ENCODE measurements around the gene CXCL9.

Gene CXCL9

DNA sequence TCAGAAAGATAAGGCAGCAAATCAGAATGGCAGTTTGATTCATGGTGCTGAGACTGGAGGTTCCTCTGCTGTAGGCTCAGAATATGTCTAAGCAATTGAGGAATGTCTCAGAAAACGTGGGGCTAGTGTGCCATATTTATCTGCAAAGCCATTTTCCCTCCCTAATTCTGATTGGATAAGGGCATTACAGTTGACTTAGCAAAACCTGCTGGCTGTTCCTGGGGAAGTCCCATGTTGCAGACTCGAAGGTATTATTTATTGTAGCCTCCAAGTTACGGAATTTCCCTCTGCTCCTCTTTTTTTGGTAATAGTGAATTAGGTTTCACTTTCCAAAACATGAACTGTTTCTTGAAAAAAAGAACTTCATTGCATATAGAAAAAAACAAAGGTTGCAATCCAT, 16.1 kb upstream of the CXCL9 start, which contains the start of gene CXCL10:
CXCL10 (minus strand) TSS at position 109 of the 400 bp plus-strand sequence; CDS start at position 43, 66 bp downstream.
- H3K27ac ChIP-seq: no peak within 1 kb of the TSS
- TF ChIP-seq, protein P1, sequence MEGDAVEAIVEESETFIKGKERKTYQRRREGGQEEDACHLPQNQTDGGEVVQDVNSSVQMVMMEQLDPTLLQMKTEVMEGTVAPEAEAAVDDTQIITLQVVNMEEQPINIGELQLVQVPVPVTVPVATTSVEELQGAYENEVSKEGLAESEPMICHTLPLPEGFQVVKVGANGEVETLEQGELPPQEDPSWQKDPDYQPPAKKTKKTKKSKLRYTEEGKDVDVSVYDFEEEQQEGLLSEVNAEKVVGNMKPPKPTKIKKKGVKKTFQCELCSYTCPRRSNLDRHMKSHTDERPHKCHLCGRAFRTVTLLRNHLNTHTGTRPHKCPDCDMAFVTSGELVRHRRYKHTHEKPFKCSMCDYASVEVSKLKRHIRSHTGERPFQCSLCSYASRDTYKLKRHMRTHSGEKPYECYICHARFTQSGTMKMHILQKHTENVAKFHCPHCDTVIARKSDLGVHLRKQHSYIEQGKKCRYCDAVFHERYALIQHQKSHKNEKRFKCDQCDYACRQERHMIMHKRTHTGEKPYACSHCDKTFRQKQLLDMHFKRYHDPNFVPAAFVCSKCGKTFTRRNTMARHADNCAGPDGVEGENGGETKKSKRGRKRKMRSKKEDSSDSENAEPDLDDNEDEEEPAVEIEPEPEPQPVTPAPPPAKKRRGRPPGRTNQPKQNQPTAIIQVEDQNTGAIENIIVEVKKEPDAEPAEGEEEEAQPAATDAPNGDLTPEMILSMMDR (conservative IDR thresholded peaks at IDR 0.05; ENCODE audit: low read depth): no peak
- ChIA-PET POLR2A (ENCODE audit: low non-redundant PET) (no interaction called here), CTCF (no interaction called here)
- DNase-seq (ENCODE audit: low spot score): no peak

DNA sequence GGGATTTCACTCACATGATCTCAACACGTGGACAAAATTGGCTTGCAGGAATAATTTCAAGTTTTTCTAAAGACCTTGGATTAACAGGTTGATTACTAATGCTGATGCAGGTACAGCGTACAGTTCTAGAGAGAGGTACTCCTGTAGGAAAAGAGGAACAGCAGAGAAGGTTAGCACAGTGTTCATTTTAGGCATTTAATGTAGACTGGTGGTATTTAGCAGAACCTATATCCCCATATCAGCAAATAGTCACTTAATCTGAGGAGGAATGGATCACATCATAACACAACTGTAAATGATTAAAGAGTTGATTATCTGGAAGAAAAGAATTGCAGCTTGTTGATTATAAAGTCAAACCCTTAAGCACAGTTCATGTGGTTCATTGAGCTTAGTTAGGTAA, 15.4 kb upstream of the CXCL9 start:
- POLR2A ChIA-PET (ENCODE audit: low non-redundant PET): no interaction called here
- TF ChIP-seq, protein P1 (conservative IDR thresholded peaks at IDR 0.05; ENCODE audit: low read depth): no peak
- H3K27ac ChIP-seq: no peak overlapping the region
- CTCF ChIA-PET: no interaction called here
- no peak for DNase-seq (ENCODE audit: low spot score)

GRCh38 chr4:76022031-76022430, 14.7 kb upstream of the CXCL9 start:
- ChIA-PET CTCF (no interaction called here), POLR2A (ENCODE audit: low non-redundant PET) (no interaction called here)

GRCh38 chr4:76017056-76017686, 9.9 kb upstream of the CXCL9 start:
- no peak overlapping the region for H3K27ac ChIP-seq
- ChIA-PET CTCF (no interaction called here), POLR2A (ENCODE audit: low non-redundant PET) (no interaction called here)
- TF ChIP-seq, protein P1 (conservative IDR thresholded peaks at IDR 0.05; ENCODE audit: low read depth): no peak
- no peak for DNase-seq (ENCODE audit: low spot score)

More at GRCh38 chr4:76022031-76022430, 14.7 kb upstream of the CXCL9 start:
- no peak overlapping the region for H3K27ac ChIP-seq
- DNase-seq (ENCODE audit: low spot score): no peak
- TF ChIP-seq, protein P1 (conservative IDR thresholded peaks at IDR 0.05; ENCODE audit: low read depth): no peak

GRCh38 chr4:76016393-76016792, 9.1 kb upstream of the CXCL9 start:
- H3K27ac ChIP-seq: no peak overlapping the region
- no peak for DNase-seq (ENCODE audit: low spot score)
- POLR2A ChIA-PET (ENCODE audit: low non-redundant PET): no interaction called here
- TF ChIP-seq, protein P1 (conservative IDR thresholded peaks at IDR 0.05; ENCODE audit: low read depth): no peak
- CTCF ChIA-PET: no interaction called here

DNA sequence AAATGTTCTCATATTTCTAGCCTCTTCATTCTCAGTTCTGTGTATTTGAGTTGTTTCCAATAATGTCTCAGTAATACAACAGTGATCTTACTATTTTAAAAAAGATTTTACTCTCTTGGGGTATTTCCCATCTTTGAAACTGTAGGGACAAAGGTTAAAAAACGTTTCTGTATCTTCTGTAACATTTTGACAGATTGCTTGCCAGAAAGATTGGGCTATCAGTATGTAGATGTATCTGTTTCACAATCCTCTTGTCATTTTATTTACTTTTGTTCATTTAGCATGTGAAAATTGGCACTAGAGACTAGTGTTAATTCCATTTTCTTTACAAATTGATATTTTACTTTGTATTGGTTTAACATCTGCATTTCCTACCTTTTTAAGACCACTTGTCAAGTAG, 6.2 kb upstream of the CXCL9 start:
- ChIA-PET POLR2A (ENCODE audit: low non-redundant PET) (no interaction called here), CTCF (no interaction called here)
- DNase-seq (ENCODE audit: low spot score): no peak
- TF ChIP-seq, protein P1 (conservative IDR thresholded peaks at IDR 0.05; ENCODE audit: low read depth): no peak
- no peak overlapping the region for H3K27ac ChIP-seq

All from RWPE1 (cell line).